GM21390 (cell line): ENCODE measurements around the gene NME7.

Source experiments
- ATAC-seq: cut with Tn5 transposase; IDR thresholded peaks from one replicate; pipeline ENCODE4 v1.9.1; 2021; ENCODE audit not compliant: unreplicated experiment

NME7 gene

DNA sequence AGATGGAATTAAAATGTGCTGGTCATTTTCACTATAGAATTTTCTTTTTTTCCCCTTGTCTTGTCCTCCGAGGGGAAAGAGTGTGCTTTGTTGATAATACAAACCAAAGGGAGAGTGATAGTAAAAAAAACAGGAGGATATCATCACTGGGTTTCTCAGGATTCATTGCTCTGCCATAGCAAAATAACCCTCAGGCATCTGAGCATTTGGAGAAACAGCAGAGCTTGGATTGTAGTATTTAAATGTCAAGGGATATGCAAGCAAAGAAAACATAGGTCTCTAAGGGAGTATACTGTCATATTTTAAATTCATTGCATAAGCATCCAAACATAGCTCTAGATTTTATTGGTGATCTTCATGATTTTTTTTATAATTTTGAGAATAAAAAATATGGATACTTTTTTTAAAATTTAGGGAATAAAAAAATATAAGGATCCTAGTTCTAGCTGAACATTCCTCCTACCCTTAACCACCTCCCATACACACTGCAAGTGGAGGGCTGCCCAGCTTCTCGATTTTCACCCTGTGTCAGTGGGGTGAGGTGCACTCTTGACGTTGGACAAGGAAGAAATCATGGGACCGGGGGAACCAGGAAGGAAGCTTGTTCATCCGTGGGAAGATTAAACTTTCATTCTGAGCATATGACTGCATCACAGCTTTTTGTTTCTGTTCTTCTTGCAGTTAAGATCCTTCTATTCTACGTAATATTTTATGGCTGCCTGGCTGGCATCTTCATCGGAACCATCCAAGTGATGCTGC is 256.7 kb downstream of the NME7 start:
- ATAC-seq = no peak

DNA sequence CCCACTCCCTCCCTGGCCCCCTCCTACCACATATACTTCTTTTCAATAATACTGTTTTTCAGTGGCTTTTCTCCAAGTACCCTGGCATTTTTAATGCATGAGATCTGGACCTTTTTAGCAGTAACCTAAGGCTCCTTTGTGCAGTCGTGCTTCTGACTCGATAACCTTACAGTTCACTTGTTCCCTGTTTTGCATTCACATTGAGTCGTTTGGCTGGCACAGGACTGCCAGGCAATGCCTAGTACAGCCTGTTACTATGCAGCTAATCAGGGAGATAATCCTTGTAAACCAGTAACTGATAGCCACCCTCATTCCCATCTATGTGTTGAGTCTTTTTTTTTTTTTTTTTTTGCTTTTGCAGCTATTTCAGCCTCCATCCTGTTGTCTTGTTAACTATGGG is 257.4 kb downstream of the NME7 start:
- no peak for ATAC-seq

DNA sequence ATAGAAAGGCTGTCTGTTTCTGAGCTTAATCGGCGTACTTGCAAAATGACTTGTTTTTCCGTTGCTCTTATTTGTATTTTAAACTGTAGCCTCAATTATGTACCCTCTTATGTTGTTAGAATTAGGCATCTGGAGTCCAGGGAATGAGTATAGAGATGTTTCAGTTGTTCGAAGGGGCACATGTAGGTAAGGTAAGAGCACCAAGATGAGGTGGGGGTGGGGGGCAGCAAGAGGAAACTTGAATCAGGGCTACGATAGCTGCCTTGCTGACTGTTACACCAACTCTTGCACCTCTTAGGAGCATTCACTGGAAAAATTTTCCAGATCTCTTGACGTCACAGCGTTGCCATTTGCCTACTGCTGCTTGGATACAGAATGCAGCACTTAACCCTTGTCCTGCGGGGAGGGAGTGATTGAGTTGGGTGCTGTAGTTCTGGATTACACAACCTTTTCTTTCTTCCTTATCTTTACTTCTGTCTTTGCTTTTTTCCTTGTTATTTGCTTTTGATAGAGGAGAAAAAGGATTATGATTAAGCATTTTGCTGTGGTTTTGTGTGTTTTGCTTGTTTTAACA is 257.9 kb downstream of the NME7 start:
- ATAC-seq = no peak

DNA sequence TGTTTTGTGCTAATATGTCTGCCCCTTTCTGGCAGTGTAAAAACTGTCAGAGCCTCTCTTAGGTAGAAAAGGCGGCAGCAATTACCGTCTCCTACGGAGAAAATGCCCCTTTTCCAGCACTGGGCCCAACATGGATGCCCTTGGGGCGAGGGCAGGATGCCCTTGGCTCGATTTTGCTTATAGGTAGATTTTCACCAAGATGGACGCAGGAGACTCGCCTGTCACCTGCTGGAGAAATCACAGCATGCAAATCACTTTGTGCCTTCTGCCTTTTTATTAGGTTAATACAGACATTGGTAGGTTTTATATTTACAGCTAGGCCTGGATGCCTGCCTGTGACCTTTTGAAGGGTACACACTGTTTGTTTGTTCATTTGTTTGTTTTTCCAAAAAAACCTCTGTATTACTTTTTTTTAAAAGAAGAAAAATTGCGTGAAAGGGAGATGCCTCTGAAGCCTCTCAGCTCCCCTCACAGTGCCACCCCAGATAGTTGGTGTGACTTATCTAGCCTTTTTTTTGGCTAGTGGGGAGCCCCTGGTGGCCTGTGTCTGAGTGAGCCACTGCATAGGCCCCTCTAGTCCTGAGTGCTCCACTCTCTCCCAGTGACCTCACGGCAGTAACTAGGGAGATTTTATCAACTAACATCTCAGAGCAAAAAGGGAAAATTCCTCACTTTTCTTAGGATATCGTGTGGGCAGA is 258.6 kb downstream of the NME7 start:
- ATAC-seq = no peak

DNA sequence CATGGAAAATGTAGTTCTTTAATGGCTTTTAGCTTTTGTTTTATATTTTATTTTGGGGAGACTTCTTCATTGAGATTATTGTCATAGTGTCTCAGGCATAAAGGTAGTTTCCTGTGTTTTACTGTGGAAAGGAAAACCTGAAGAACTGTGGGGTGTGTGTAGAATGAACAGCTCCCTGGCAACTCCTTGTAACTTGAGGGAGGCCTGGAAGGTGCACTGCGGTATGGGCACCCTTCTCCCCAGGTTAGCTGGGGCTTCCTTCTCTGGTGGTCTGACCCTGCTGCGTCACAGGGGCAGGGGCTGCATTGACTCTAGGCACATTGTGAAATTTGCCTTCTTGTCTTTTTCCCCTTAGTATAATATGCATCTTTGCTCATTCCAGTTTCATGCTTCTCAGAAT is 259.4 kb downstream of the NME7 start:
- no peak for ATAC-seq

DNA sequence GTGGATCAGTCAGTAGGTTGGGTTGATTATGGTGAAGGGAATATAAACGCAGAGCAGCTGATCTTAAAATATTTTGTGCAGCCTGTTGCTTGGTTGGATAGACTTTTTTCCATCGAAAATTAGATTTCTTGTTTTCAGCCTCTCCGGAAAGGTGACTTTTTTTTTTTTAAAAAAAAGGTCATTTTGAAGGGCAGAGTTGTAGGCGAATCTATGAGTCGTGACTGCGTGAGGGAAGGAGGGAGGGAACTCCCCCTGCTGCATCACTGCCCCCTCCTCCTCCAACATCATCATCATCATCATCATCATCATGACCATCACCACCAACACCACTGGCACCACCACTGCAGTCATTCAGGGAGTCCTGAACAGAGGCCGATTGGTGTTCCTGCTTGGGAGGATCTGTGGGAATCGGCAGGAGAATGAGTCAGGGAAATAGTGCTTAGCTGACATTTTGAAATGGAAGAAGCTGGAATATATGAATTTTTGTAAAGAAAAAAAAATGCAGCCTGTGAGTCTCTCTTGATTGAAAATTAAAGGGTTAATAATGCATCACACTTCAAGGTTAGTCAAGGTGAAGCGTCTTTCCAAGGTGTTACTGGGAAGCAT is 259.9 kb downstream of the NME7 start:
- no peak for ATAC-seq

DNA sequence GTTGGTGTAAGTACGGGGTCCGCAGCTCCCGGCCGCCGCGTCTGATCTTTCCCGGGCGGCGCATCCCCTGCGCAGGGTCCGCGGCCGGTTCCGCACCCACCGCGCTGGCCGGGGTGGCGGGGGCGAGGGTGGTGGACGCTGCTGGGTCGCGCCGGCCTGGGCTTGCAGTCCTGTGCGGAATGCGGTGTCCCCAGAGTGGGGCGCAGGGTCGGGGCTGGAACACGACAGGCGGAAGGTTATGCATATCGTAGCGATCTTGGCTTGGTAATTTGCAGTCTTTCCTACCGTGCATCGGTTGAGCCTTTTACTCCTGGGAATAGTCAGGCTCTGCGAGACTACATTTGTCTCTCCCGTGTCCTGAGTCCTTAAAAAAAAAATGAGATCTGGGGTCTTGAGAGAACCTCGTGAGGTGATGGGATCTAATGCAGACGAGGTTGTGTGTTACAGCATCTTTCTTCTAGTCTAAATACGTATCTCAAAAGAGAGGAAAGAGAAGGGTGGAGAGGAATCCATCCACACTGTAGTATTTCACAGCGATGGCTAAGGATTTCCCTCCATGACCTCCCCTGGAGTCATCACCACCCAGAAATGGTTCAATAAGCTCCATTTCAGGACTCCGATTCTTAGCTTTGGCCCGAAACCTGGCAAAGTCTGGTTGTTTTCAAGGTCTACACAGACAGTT is 260.5 kb downstream of the NME7 start:
- peak; percentile 7 for ATAC-seq

DNA sequence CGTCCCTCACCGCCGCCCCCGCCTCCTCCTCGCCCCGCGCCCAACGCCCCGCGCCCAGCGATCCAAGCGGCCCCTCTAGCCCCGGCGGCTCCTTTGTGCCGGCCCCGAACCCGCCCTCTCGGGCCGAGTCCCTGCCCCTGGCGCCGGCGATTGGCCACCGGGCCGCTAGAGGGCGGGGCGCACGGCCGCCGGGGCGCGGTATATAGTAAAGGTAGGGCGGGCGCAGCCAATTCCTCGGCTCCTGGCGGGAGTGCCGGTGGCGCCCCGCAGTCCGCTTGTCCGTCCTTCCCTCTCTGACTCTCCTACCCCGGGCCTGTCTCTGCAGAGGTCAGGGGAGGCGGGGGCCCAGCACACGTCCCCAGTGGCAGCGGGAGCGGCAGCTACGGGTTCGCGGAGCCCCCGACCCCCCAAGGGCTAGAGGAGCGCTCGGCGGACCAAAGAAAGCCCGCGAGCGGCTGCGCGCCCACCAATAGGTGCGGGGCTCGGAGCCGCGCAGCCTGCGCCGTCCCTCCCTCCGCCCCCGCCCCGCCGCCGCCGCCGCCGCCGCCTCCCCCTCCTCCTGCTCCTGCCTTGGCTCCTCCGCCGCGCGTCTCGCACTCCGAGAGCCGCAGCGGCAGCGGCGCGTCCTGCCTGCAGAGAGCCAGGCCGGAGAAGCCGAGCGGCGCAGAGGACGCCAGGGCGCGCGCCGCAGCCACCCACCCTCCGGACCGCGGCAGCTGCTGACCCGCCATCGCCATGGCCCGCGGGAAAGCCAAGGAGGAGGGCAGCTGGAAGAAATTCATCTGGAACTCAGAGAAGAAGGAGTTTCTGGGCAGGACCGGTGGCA is 261.3 kb downstream of the NME7 start, which contains the start of gene ATP1B1:
TSS of gene ATP1B1 (plus strand) at position 596 of the 826 bp plus-strand sequence. CDS start at position 736, 140 bp downstream.
- ATAC-seq = peak; percentile 85

DNA sequence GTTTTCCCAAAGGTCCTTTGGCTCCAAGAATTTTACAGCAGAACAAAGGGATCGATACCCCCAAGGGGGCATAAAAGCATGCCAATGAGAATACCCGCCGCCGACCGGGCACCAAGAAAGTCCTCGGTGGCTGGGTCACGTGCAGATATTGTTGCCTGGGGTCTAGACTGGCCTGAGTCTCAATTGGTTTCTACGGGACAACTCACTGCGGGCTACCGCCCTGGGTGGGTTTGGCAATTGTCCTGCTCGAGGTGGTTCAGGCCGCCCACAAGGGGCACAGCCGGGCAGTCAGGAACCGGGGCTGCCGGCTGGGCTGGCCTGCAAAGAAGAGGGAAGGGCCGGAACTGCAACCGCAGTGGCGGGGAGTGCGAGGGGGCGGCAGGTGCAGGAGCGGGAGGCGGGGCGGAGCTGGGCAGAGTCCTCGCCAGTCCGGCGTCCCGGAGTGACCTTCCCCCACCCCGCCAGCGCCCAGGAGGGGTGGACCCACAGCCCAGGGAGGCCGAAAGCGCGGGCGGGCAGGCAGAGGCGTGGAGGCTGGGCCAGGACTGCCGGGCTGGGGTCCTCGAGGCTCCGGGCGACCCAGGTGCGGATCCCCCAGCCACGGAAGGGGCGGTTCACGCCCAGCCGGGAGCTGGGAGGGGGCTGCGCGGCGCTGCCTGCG is 262.0 kb downstream of the NME7 start:
- ATAC-seq = peak; percentile 26

DNA sequence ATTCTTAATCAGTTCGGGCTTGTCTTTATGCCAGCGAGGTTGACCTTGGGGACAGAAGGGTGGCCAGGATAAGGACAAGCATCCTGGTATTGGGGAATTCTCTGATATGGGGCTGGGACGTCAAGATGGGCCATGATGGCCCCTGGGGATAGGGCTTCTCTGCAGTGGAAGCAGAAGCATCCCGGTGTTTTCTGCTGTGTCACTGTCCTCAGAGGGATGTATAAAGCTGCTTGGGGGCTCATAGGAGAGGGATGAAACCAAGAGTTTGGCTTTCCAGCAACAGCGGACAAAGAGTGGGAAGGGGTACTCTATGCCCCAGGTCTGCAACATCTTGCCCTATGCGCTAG is 262.5 kb downstream of the NME7 start:
- ATAC-seq = no peak

DNA sequence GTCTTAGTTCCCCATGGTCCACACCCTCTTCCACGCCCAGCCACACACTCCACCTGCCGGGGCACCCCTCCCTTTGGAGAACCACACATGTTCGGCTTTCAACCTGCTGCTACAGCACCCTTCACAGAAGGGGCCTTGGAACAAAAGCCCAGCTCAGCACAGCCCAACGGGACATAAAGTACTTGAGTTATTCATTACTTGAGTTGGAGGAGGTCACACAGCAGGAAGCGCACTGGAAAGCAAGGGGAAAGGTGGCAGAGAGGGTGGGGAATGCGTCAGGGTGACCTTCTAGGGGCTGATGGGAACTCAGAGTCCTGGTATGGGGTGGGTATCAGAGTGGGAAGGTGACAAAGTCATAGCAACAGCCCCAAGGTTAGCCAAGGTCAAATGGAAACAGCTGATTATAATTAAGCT is 264.1 kb downstream of the NME7 start:
- no peak for ATAC-seq

DNA sequence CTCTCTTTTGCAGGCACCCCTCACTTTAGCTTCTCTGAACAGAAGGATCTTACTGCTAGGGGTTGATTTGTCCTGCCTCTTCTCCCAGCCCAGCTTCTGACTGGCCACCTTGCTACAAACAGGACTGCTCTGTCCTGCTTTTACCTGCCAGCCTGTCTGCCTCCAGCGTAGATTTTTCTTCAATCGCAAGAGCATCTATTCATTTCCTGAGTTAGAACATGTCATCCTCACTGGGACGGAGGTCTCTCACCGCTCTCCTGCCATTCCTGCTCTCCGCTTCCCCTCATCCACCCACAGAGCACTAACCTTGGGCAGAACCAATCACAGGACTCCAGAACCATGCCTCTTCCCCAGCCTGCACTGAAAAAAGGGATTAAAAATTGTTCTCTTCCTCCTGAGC is 264.6 kb downstream of the NME7 start:
- no peak for ATAC-seq

DNA sequence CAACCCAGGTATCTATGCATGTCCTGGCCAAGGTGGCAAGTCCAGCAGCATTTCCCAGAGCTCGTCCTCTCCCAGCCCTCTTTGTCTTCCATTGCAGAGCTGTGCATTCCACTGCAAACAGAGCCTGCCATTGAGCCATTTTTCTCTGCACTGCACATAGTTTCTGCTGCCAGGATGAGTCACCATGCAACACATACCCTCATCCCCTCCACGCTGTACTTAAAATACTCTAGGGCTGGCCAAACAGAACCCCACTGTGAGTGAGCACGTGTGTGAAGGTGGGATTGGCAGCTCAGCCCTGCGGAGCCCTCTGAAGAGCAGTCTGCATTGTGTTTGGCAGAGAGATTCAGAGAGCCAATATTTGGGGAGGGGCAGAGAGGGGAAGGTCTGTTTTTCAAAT is 265.0 kb downstream of the NME7 start:
- ATAC-seq = no peak

DNA sequence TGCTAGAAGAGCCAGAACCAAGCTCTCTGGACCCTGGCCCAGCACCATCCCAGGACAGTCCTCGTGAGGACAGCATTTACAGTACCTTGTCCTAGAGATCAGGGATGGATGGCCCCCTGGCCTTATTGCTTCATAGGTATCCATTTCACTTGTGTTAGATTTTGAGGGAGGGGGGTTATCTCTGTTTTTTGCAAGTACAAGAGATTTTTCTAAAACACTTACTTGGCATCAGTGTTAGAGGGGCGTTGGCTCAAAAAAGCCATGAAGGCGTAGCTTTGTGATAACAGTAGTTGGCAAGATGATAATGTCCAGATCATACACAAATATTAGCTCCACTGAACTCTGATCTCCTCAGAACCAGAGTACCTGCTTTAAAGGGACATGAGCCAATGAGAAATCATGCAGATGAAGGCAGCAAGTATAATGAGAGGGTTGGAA is 266.9 kb downstream of the NME7 start:
- no peak for ATAC-seq

DNA sequence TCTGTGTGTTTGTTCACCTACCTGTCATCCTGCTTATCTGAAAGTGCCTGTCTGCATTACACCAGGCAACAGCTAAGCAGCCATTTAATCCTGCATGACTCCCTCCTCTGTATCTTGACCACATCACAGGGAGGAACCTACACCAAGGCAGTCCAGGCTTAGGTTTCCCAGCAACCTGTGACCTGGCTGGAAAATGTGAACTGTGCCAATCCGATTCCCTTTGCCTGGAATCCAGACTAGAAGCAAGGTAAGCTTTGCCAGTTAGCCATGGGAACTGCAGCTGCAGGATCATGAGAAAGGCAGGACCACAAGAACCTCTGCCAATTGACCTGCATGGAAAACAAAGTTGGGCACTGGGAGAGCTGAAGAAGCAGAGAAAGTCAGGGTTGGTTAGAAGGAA is 267.4 kb downstream of the NME7 start:
- ATAC-seq = no peak

DNA sequence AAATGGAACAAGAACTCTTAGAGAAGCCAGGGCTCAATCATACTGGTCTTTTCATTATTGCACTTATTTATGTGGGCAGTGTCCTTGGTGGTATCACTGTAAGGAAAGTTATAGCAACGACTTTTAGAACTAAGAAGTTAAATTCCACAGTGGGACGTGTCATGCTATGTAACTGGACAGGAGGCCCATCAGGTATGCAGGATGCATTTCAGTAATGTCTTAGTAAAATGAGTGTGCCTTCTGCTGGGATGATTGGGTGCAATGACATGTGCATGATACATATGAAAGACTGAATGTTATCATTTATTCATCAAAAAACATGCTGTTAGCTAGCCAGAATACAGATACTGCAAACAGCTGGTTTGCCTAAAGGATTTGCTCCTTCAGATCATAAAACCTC is 268.0 kb downstream of the NME7 start:
- ATAC-seq = no peak

DNA sequence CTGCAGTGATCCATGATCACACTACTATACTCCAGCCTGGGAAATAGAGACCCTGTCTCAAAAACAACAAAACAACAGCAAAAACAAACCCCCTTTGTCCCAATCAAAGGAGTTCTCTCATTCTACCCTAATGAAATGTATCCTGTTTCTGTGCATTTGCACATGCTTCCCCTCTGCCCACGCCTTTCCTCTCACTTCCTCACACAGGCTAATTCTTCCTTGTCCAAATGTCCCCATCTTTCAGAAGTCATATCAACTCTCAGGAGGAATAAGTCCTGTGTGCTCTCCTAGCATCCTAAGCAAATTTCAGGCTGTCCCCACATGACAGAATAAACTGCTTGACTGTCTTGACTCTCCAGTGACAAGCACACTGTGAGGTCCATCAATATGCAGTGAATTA is 269.2 kb downstream of the NME7 start:
- ATAC-seq = no peak

DNA sequence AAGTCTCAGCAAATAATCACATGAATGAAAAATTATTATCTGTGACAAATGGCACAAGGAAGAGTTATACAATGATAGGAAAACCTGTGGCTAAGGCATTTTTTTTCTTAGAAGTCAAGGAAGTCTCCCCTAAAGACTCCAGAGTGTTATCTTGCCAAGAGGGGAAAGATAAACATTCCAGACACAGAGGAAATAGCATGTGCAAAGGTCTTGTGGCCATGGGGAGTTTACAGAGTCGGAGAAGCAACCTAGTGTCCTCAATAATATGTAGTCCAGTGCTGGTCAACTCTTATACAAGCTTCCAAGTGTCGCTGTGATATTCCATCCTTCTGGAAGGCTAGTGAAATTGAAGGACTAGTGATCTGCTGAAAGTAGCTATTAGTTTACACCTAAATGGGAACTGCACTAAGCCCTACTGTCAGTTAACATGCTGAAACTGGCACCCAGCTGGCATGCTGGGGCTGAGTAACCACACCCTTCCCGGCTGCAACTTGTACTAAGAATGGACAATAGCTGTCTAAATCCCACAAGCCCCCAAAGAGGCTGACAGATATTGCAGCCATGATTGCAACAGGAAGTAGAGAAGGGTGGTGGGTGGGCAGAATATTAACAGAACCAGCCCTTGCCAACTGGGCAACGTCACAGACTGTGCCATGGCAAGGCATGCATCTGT is 272.6 kb downstream of the NME7 start:
- no peak for ATAC-seq

DNA sequence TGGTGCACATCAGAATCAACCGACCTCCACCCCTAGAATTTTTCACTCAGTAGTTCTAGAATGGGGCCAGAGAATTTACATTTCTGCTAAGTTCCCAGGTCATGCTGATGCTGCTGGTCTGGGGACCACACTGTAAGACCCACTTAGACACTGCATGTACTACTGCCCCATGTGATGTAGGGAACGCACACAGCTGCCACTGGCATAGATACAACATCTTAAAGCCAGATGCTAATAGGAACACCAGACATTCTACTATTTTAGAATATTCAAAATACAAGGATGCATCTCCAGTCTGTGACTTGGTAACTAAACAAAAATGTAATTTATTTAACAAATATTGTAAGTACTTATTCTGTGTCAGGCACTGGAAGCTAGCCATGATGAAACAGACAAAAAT is 275.2 kb downstream of the NME7 start:
- no peak for ATAC-seq
